GM12872 (cell line): ENCODE measurements around the gene PLA2G4F.

Experiments used
- CTCF ChIP-seq: IDR thresholded peaks from 3 replicates; pipeline ENCODE4 v1.5.1; 2011; ENCODE audit warnings: low read depth, mild to moderate bottlenecking, low read length, moderate library complexity; ENCODE audit not compliant: insufficient read depth

The PLA2G4F gene

GRCh38 chr15:42104095-42104891 lies 52.1 kb downstream of the PLA2G4F start:
- no peak for TF ChIP-seq CTCF

GRCh38 chr15:42102646-42103235 lies 53.7 kb downstream of the PLA2G4F start:
- TF ChIP-seq CTCF: no peak

GRCh38 chr15:42101861-42102260 lies 54.6 kb downstream of the PLA2G4F start:
- no peak for TF ChIP-seq CTCF

GRCh38 chr15:42100021-42100800 lies 56.2 kb downstream of the PLA2G4F start:
- TF ChIP-seq CTCF: no peak

- no peak for TF ChIP-seq CTCF
Measured at GRCh38 chr15:42097018-42097417, 59.4 kb downstream of the PLA2G4F start.

GRCh38 chr15:42094512-42094963 lies 61.9 kb downstream of the PLA2G4F start, which contains the start of gene PLA2G4D:
Gene PLA2G4D, minus strand, starts transcription at chr15:42094562. Its CDS starts 103 bp downstream, at chr15:42094459.
- TF ChIP-seq CTCF: no peak

- no peak for TF ChIP-seq CTCF
Measured at GRCh38 chr15:42093966-42094365, 62.5 kb downstream of the PLA2G4F start.
